DOHH2 (cell line): ENCODE results near the gene CA5A.
"Not testable (repeated sequence)": the region's sequence is repeated elsewhere in the genome, so short reads cannot be mapped to it uniquely, and the experiment has no call there.

Experiments
- H3F3A ChIP-seq: fragments of 200-600 bp; sonication (generic), shearing (Covaris generic); 2 replicates; pipeline ENCODE4 v1.6.0; 2016; ENCODE audit warnings: antibody characterized with exemption, mild to moderate bottlenecking; ENCODE audit not compliant: control insufficient read depth, insufficient read depth
- H3K27ac ChIP-seq: fragments of 200-600 bp; sonication (generic); 2 replicates; pipeline ENCODE4 v1.5.1; 2014; ENCODE audit warnings: low read depth, mild to moderate bottlenecking, low read length, moderate library complexity
- H3K27me3 ChIP-seq: fragments of 200-600 bp; sonication (generic); 2 replicates; pipeline ENCODE4 v1.6.1; 2014; ENCODE audit warnings: mild to moderate bottlenecking, low read length, mixed read lengths; ENCODE audit not compliant: control insufficient read depth
- H3K36me3 ChIP-seq: fragments of 200-600 bp; sonication (generic); 2 replicates; pipeline ENCODE4 v1.6.1; 2014; ENCODE audit warnings: mild to moderate bottlenecking, low read length, moderate library complexity, mixed read lengths; ENCODE audit not compliant: control insufficient read depth
- H3K4me1 ChIP-seq: fragments of 200-600 bp; sonication (generic); 2 replicates; pipeline ENCODE4 v1.6.1; 2014; ENCODE audit warnings: mild to moderate bottlenecking, low read length, mixed read lengths; ENCODE audit not compliant: control insufficient read depth
- H3K4me2 ChIP-seq: fragments of 200-600 bp; sonication (generic); 2 replicates; pipeline ENCODE4 v1.6.0; 2014; ENCODE audit warnings: mild to moderate bottlenecking, low read length, moderate library complexity
- H3K4me3 ChIP-seq: fragments of 200-600 bp; sonication (generic); 2 replicates; pipeline ENCODE4 v1.5.1; 2014; ENCODE audit warnings: mild to moderate bottlenecking, low read length, mixed read lengths
- H3K79me2 ChIP-seq: fragments of 200-600 bp; sonication (generic); 2 replicates; pipeline ENCODE4 v1.6.1; 2014; ENCODE audit warnings: mild to moderate bottlenecking, low read length, mixed read lengths; ENCODE audit not compliant: control insufficient read depth
- H3K9me2 ChIP-seq: fragments of 200-600 bp; sonication (generic); replicated peaks from 2 replicates; pipeline ENCODE4 v1.6.1; 2014; ENCODE audit warnings: mild to moderate bottlenecking, low read length, mixed read lengths; ENCODE audit not compliant: control insufficient read depth
- H3K9me3 ChIP-seq: fragments of 200-600 bp; sonication (generic); 2 replicates; pipeline ENCODE4 v1.6.1; 2014; ENCODE audit warnings: antibody characterized with exemption, low read length, mixed read lengths; ENCODE audit not compliant: control insufficient read depth, insufficient read depth
- H4K20me1 ChIP-seq: fragments of 200-600 bp; sonication (generic); 2 replicates; pipeline ENCODE4 v1.6.0; 2014; ENCODE audit warnings: low read depth, mild to moderate bottlenecking, antibody characterized with exemption, low read length, moderate library complexity; ENCODE audit not compliant: control insufficient read depth, insufficient read depth
- EZH2phosphoT487 ChIP-seq: fragments of 200-600 bp; sonication (generic); IDR thresholded peaks from 2 replicates; pipeline ENCODE4 v1.6.1; 2017; ENCODE audit warnings: borderline replicate concordance, mild to moderate bottlenecking, antibody characterized with exemption, low read length, moderate library complexity, mixed read lengths
- TF ChIP-seq, protein P1 (sequence below): fragments of 200-600 bp; sonication (generic); IDR thresholded peaks from one replicate; pipeline ENCODE4 v1.5.1; 2014; ENCODE audit warnings: antibody characterized with exemption, mild to moderate bottlenecking, low read depth, low read length; ENCODE audit not compliant: poor library complexity, severe bottlenecking

Gene CA5A

DNA sequence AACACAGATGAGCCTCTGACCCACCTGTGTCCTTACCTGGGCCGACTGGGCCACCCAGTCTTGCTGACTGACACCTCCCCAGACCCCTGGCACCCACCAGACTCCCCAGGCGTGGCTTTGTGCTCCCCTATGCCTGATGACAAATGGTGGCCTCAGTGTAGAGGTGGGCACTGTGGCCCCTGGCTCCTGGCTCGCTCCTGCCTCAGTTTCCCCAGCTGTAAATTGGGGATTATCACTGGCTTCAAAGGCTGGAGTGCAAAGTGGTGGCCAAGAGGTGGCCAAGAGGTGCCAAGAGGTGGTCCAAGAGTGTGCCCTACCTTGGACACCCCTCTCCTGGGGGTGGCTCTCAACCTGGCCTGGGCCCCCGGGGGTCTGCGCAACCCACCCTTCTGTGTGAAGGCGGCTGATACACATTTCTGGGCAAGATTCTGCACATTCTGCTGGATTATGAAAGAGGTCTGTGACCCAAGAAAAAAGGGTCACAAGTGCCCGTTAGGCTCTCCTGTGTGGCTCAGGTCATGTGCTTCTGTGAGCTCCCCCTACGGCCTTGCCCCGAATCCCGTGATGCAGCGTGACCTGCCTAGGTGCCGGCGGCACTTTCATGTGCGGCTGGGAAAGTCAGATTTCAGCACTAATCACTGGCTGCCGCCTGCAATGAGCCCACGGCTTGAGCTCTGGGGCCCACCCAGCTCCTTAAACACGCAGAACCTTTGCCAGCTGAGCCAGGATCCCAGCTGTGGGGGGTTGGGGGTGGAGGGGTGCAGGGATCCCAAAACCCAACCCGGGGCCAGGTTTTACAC is 74.8 kb downstream of the CA5A start:
- not testable (repeated sequence) for H3F3A ChIP-seq, H3K27me3 ChIP-seq, H3K9me3 ChIP-seq, H3K27ac ChIP-seq, H3K4me2 ChIP-seq, H3K9me2 ChIP-seq, H3K4me3 ChIP-seq
- H3K4me1 ChIP-seq, result peaks cover 80% of the 10 kb centered on the region
- H4K20me1 ChIP-seq, result peaks cover 24% of the 10 kb centered on the region
- peaks cover 86% of the 10 kb centered on the region for H3K36me3 ChIP-seq
- H3K79me2 ChIP-seq, result peaks cover 100% of the 10 kb centered on the region

DNA sequence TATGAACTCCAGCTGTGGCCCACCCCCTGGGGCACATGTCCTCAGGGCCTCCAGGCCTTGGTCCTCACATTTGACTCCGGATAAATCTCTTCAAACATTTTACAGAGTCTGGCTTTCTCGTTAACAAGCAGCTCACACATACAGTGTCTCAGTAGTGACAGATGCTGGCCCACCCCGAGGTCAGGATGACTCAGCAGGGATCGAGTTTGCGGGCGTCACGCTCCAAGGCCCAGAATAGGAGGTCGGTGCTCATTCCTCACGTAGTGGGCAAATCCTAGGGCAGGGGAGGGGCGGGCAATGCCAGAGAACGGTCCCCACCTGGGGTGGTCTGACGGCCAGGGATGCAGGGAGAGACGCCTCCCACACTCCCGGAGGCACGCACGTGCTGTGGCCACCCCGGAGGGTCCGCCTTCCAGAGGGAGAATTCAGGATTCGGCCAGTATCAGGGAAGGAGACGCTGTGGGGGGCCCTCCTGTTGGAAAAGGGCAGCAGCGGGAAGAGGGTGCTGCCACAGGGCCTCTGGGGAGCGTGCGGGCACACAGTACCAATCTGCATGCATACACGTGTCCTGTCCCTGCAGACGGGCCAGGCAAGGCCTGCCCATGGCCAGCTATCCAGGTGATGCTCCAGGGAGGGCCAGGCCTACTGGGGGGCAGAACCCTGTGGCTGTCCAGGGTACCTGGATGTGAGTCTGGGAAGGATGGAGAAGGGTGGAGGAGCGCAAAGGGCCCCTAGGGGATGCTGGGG is 75.6 kb downstream of the CA5A start:
- Histone ChIP-seq H3F3A (no peaks in the 10 kb centered on the region), H3K27ac (no peak overlapping the region), H4K20me1 (peaks cover 22% of the 10 kb centered on the region), H3K4me3 (no peak overlapping the region), H3K4me2 (peak overlapping the region; percentile 24; the same call in 1 of the 2 replicates), H3K9me3 (no peaks in the 10 kb centered on the region), H3K4me1 (peaks cover 80% of the 10 kb centered on the region), H3K27me3 (no peaks in the 10 kb centered on the region), H3K36me3 (peaks cover 86% of the 10 kb centered on the region), H3K79me2 (peaks cover 100% of the 10 kb centered on the region), H3K9me2 (no peaks in the 10 kb centered on the region)
- no peak for TF ChIP-seq EZH2phosphoT487
- TF ChIP-seq, protein P1, sequence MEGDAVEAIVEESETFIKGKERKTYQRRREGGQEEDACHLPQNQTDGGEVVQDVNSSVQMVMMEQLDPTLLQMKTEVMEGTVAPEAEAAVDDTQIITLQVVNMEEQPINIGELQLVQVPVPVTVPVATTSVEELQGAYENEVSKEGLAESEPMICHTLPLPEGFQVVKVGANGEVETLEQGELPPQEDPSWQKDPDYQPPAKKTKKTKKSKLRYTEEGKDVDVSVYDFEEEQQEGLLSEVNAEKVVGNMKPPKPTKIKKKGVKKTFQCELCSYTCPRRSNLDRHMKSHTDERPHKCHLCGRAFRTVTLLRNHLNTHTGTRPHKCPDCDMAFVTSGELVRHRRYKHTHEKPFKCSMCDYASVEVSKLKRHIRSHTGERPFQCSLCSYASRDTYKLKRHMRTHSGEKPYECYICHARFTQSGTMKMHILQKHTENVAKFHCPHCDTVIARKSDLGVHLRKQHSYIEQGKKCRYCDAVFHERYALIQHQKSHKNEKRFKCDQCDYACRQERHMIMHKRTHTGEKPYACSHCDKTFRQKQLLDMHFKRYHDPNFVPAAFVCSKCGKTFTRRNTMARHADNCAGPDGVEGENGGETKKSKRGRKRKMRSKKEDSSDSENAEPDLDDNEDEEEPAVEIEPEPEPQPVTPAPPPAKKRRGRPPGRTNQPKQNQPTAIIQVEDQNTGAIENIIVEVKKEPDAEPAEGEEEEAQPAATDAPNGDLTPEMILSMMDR, result no peak

DNA sequence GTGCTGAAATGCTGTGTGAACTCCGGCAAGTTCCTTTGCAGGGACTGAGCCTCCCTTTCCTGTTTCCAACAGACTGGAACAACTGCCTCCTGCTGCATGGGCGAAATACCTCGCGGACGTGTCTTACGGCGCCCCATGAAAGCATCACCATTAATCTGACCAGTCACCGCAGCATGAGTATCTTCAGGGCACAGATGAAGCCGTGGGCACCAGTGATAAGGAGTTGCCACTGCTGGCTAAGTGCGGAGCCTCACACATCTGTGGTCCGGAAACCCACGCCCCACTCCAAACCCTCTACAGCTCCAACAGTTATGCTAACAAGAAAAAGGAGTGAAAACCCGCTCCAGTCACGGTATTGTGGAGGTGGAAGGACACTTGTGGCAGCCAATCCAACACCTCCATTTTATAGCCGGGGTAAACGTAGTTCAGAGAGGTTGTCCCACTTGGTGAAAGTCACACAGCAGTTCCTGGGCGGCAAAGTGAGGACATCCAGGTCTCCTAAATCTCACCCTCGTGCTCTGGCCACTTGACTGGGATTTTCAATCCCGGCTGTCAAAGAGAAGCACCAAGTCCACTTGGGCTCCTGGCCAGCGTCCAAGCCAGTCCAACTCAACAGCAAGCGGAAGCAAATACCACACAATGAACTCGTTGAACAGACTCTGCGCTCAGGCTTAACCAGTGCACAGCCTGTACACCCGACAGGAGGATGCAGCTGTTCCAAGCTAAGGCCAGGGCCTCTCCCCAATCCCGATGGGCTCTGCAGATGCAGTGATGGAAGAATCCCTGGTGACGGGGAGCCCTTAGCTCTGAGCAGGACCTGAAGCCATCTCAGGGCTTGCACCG is 78.0 kb downstream of the CA5A start:
- H3F3A ChIP-seq, H3K27ac ChIP-seq, H3K4me3 ChIP-seq, H3K4me2 ChIP-seq, H3K27me3 ChIP-seq, H3K9me3 ChIP-seq, H3K9me2 ChIP-seq: not testable (repeated sequence)
- Histone ChIP-seq H3K36me3 (peaks cover 85% of the 10 kb centered on the region), H3K79me2 (peaks cover 99% of the 10 kb centered on the region), H3K4me1 (peaks cover 86% of the 10 kb centered on the region), H4K20me1 (peaks cover 26% of the 10 kb centered on the region; the same call in 1 of the 2 replicates)

DNA sequence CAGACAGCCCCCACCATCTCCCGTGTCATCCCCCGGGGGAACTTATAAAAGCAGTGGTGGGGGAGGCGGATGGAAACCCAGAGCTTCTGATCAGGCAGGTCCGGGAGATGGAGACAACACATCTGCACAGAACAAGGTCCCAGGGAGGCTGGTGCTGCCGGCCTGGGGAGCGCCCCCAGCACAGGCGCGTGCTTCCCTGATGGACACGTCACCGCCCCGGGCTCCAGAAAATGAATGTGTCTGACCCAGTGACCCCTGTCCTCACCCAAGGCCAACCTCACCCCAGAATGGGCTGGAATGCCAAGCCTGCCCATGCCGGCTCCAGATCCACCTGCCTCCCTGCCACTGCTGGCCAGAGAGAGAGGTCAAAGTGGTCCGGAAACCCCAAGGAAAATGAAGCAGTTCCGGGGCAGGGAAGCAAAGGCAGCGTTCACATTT is 79.5 kb downstream of the CA5A start:
- H4K20me1 ChIP-seq, result peaks cover 26% of the 10 kb centered on the region; the same call in 1 of the 2 replicates
- H3K27ac ChIP-seq, result peak overlapping the region; percentile 32
- peaks cover 99% of the 10 kb centered on the region for H3K79me2 ChIP-seq
- H3K36me3 ChIP-seq, result peaks cover 85% of the 10 kb centered on the region
- peaks cover 90% of the 10 kb centered on the region for H3K4me1 ChIP-seq
- no peaks in the 10 kb centered on the region for H3K9me3 ChIP-seq
- H3K4me3 ChIP-seq, result peak overlapping the region; percentile 19
- H3K27me3 ChIP-seq, result no peaks in the 10 kb centered on the region
- H3K9me2 ChIP-seq, result no peaks in the 10 kb centered on the region
- TF ChIP-seq EZH2phosphoT487, result no peak
- TF ChIP-seq, protein P1, result no peak
- H3F3A ChIP-seq, result peaks cover 3% of the 10 kb centered on the region; the same call in 1 of the 2 replicates
- H3K4me2 ChIP-seq, result peak overlapping the region; percentile 53
